DOHH2 (cell line): ENCODE results near the gene NUMB.

Experiments
- EZH2phosphoT487 ChIP-seq: fragments of 200-600 bp; sonication (generic); IDR thresholded peaks from 2 replicates; pipeline ENCODE4 v1.6.1; 2017; ENCODE audit warnings: borderline replicate concordance, mild to moderate bottlenecking, antibody characterized with exemption, low read length, moderate library complexity, mixed read lengths
- TF ChIP-seq, protein P1 (sequence below): fragments of 200-600 bp; sonication (generic); IDR thresholded peaks from one replicate; pipeline ENCODE4 v1.5.1; 2014; ENCODE audit warnings: antibody characterized with exemption, mild to moderate bottlenecking, low read depth, low read length; ENCODE audit not compliant: poor library complexity, severe bottlenecking

DNA sequence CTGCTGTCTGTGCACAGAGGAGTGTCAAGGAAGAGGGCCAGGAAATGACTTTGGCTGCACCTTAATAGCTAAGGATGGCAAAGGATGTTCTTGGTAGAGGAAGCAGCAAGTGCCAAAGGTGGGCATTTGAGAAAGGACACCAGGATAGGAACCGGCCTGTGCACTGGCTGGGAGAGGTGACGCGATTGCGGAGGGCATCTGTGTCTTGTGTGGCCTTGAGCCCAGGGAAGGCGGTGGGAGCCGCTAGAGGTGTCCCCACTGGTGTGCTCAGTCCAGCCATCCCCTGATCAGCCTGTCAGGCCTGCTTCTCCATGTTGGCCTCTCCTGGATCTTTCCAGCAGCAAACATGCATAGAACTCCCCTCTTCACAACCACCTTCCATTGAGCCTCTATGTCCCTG lies 190.9 kb downstream of the NUMB start:
- TF ChIP-seq, protein P1, sequence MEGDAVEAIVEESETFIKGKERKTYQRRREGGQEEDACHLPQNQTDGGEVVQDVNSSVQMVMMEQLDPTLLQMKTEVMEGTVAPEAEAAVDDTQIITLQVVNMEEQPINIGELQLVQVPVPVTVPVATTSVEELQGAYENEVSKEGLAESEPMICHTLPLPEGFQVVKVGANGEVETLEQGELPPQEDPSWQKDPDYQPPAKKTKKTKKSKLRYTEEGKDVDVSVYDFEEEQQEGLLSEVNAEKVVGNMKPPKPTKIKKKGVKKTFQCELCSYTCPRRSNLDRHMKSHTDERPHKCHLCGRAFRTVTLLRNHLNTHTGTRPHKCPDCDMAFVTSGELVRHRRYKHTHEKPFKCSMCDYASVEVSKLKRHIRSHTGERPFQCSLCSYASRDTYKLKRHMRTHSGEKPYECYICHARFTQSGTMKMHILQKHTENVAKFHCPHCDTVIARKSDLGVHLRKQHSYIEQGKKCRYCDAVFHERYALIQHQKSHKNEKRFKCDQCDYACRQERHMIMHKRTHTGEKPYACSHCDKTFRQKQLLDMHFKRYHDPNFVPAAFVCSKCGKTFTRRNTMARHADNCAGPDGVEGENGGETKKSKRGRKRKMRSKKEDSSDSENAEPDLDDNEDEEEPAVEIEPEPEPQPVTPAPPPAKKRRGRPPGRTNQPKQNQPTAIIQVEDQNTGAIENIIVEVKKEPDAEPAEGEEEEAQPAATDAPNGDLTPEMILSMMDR, result no peak
- no peak for TF ChIP-seq EZH2phosphoT487
